Neural progenitor cell (in vitro differentiated cells): ENCODE measurements around the gene ANKRD66.

Experiments used
- CTCF ChIP-seq: fragments of 200-600 bp; sonication (generic); IDR thresholded peaks from 2 replicates; pipeline ENCODE4 v1.5.1; 2017; ENCODE audit warnings: antibody characterized with exemption, mild to moderate bottlenecking
- EZH2 ChIP-seq: fragments of 200-600 bp; sonication (generic); IDR thresholded peaks from 2 replicates; pipeline ENCODE4 v1.6.1; 2017; ENCODE audit warnings: antibody characterized with exemption, mild to moderate bottlenecking, moderate library complexity
- EZH2phosphoT487 ChIP-seq: fragments of 200-600 bp; sonication (generic); IDR thresholded peaks from 2 replicates; pipeline ENCODE4 v1.6.1; 2017; ENCODE audit warnings: antibody characterized with exemption

- TF ChIP-seq CTCF (peak; percentile 85), EZH2 (no peak), EZH2phosphoT487 (no peak)
Measured at GRCh38 chr6:46781478-46782378, 35.0 kb downstream of the ANKRD66 start.
